Thoracic aorta (tissue), 2 donors: Measurements from ENCODE around the gene ERCC3. TPM values are rescaled to one million over a fixed set of nuclear protein-coding genes. Genes with fewer than 3 reads are reported as not detected.

Experiments
- ATAC-seq: fragments of 150-250 bp; one replicate; pipeline ENCODE4 v1.8.0; 2017; ENCODE audit warnings: low read depth; ENCODE audit not compliant: insufficient number of reproducible peaks, low FRiP score
- DNase-seq: peaks from one replicate; pipeline ENCODE4 v3.0.0-alpha.2; 2020; ENCODE audit warnings: low spot score
- H3K27ac ChIP-seq, 2 donors: fragments of 200-600 bp; sonication (generic); 1 replicate in 1 of 2; 2 replicates in 1 of 2; pipeline ENCODE4 v1.5.1; 2016; ENCODE audit warnings: mild to moderate bottlenecking in 2 of 2, moderate library complexity in 2 of 2
- H3K27me3 ChIP-seq: fragments of 200-600 bp; sonication (generic); replicated peaks from 2 replicates; pipeline ENCODE4 v1.6.0; 2016; ENCODE audit warnings: mild to moderate bottlenecking; ENCODE audit not compliant: insufficient read depth
- H3K36me3 ChIP-seq: fragments of 200-600 bp; sonication (generic); one replicate; pipeline ENCODE4 v1.5.1; 2016
- H3K4me1 ChIP-seq, 2 donors: fragments of 200-600 bp; sonication (generic); 1 replicate in 1 of 2; 2 replicates in 1 of 2; pipeline versions ENCODE4 v1.5.1 to v1.6.0; 2016; ENCODE audit warnings: low read depth in 2 of 2, mild to moderate bottlenecking in 1 of 2; ENCODE audit not compliant: control insufficient read depth in 1 of 2
- H3K4me3 ChIP-seq: fragments of 200-600 bp; sonication (generic); 2 replicates; pipeline ENCODE4 v1.5.1; 2016; ENCODE audit warnings: mild to moderate bottlenecking
- H3K9me3 ChIP-seq: fragments of 200-600 bp; sonication (generic); 2 replicates; pipeline ENCODE4 v1.5.1; 2016
- total RNA-seq, 2 donors: library from RNA; depleted of rRNA; stranded (reverse); fragments of >200 nt; gene quantifications; one replicate each; pipeline versions ENCODE4 v1.1.0 to v1.2.3, GENCODE V29; 2016
- TF ChIP-seq, protein P1 (sequence below): fragments of 200-600 bp; sonication (generic); IDR thresholded peaks from one replicate; pipeline ENCODE4 v1.5.1; 2019; ENCODE audit warnings: antibody characterized with exemption

The ERCC3 gene
- total RNA-seq, 2 donors from 2014 or later, result 36.7 to 63.7 TPM

DNA sequence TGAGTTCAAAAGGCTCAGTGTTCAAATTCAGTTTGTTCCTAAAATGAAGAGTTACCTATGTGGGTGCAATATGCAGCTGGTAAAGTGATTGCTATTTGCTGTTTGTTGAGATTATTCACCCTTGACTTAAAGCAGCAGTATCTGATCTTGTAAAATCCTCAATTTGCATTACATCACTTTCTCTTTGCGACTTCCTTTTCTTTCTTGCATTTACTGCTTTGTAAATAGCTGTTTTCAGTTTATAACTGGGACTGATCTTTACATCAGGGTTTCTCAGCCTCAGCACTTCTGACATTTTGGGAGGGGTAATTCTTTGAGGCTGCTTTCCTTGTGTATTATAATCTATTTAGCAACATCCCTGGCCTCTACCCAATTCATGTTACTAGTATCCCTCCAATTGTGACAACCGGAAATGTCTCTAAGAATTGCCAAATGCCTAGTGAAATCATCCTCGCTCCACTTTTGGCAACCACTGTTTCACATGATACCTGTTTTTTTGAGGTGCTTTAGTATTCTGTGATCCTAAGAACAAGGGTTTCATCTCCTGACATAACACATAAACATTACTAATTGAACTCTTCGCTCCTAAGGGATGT is 12.1 kb upstream of the ERCC3 start:
- H3K27me3 ChIP-seq, result no peaks in the 10 kb centered on the region
- no peak for ATAC-seq
- no peak overlapping the region for H3K4me3 ChIP-seq
- H3K9me3 ChIP-seq, result no peaks in the 10 kb centered on the region
- H3K4me1 ChIP-seq, result no peaks in the 10 kb centered on the region
- no peak overlapping the region for H3K27ac ChIP-seq
- peaks cover 28% of the 10 kb centered on the region for H3K36me3 ChIP-seq
- TF ChIP-seq, protein P1, sequence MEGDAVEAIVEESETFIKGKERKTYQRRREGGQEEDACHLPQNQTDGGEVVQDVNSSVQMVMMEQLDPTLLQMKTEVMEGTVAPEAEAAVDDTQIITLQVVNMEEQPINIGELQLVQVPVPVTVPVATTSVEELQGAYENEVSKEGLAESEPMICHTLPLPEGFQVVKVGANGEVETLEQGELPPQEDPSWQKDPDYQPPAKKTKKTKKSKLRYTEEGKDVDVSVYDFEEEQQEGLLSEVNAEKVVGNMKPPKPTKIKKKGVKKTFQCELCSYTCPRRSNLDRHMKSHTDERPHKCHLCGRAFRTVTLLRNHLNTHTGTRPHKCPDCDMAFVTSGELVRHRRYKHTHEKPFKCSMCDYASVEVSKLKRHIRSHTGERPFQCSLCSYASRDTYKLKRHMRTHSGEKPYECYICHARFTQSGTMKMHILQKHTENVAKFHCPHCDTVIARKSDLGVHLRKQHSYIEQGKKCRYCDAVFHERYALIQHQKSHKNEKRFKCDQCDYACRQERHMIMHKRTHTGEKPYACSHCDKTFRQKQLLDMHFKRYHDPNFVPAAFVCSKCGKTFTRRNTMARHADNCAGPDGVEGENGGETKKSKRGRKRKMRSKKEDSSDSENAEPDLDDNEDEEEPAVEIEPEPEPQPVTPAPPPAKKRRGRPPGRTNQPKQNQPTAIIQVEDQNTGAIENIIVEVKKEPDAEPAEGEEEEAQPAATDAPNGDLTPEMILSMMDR, result no peak
- DNase-seq, result no peak

DNA sequence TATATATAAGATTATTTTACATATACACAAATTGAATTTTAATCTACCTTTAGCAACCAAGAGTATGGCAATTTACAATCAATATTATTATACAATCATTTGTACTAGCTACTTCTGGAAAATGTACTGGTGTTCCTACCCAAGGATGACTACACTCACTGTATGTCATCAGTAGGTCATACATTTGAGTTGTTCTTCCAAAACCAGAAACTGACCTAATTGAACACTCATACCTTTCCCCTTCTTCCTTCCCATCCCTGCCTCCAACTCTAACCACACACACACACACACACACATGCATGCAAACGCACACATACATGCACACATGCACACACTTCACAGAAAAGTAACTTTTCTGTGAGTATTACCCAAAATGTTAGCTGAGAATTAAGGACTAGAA is 8.2 kb upstream of the ERCC3 start:
- no peak for ATAC-seq

DNA sequence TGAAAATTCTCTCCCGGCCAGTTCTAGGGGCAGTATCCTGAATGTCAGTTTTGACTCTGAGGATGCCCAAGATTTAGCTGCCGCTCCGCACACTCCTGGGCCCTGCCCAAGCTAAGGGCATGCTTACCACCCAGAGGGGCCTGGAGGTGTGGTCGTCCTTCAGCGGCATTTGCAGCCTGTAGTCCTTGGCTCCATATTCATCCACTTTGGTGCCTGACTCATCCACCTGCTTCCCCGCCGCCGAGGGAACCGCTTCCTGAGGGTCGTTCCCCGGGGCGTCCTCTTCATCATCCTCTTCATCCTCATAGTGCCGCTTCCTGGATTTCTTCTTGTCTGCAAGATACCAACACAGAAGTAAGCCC is 577 bp downstream of the ERCC3 start:
- H3K9me3 ChIP-seq, result no peaks in the 10 kb centered on the region
- peak overlapping the region; percentile 85 for H3K4me3 ChIP-seq
- peaks cover 15% of the 10 kb centered on the region for H3K36me3 ChIP-seq
- peak overlapping the region; percentile 80 to 87 for H3K27ac ChIP-seq
- DNase-seq (no peak), ATAC-seq (no peak)
- H3K27me3 ChIP-seq, result no peaks in the 10 kb centered on the region
- TF ChIP-seq, protein P1, result no peak
- peaks cover 5 to 18% of the 10 kb centered on the region in 2 donors for H3K4me1 ChIP-seq

More for the DNA sequence above, 8.2 kb upstream of the ERCC3 start:
- no peaks in the 10 kb centered on the region for H3K27me3 ChIP-seq
- H3K9me3 ChIP-seq, result no peaks in the 10 kb centered on the region
- H3K27ac ChIP-seq, result no peak overlapping the region
- H3K36me3 ChIP-seq, result peaks cover 13% of the 10 kb centered on the region
- DNase-seq, result no peak
- no peak overlapping the region for H3K4me3 ChIP-seq
- no peaks in the 10 kb centered on the region for H3K4me1 ChIP-seq
- TF ChIP-seq, protein P1, result no peak

- peaks cover 0 to 9% of the 10 kb centered on the region in 2 donors for H3K4me1 ChIP-seq
- no peaks in the 10 kb centered on the region for H3K27me3 ChIP-seq
- no peak overlapping the region for H3K4me3 ChIP-seq
- H3K36me3 ChIP-seq, result peaks cover 63% of the 10 kb centered on the region
- DNase-seq (no peak), ATAC-seq (no peak)
- TF ChIP-seq, protein P1, result no peak
- H3K9me3 ChIP-seq, result no peaks in the 10 kb centered on the region
- no peak overlapping the region for H3K27ac ChIP-seq
Observed at GRCh38 chr2:127288274-127288673, 5.7 kb downstream of the ERCC3 start.

GRCh38 chr2:127283275-127283674 is 10.7 kb downstream of the ERCC3 start:
- ATAC-seq, result no peak
- Histone ChIP-seq H3K36me3 (peaks cover 63% of the 10 kb centered on the region), H3K27ac (no peak overlapping the region)

More at GRCh38 chr2:127283275-127283674, 10.7 kb downstream of the ERCC3 start:
- Histone ChIP-seq H3K9me3 (no peaks in the 10 kb centered on the region), H3K27me3 (no peaks in the 10 kb centered on the region), H3K4me3 (no peak overlapping the region), H3K4me1 (no peaks in the 10 kb centered on the region)
- TF ChIP-seq, protein P1, result no peak
- DNase-seq, result no peak
